OCI-LY7 (cell line): Measurements from ENCODE around the gene PTPRS. TPM values are rescaled to one million over a fixed set of nuclear protein-coding genes. Genes with fewer than 3 reads are reported as not detected.
A peak's percentile ranks its signal among the peaks of the same experiment; 100 is the strongest.

ENCODE experiments used
- BruUV-seq: library from RNA; stranded (reverse); fragments of 400-500 nt; replicated peaks from 2 replicates; lab custom pipeline; 2021; lab: Mats Ljungman, UMichigan
- CTCF ChIA-PET: fragments of 300-600 bp; sonication (Branson Sonifier 250); formaldehyde crosslinking; loops from one replicate; lab custom pipeline; 2022; ENCODE audit warnings: antibody characterized with exemption; ENCODE audit not compliant: unreplicated experiment; lab: Charles Lee
- POLR2A ChIA-PET: fragments of 300-600 bp; sonication (Branson Sonifier 250); formaldehyde crosslinking; loops from one replicate; lab custom pipeline; 2022; ENCODE audit warnings: antibody characterized with exemption; lab: Charles Lee
- DNase-seq: peaks from one replicate; pipeline ENCODE4 v3.0.0-alpha.2; 2015; ENCODE audit warnings: low spot score
- H2AFZ ChIP-seq: fragments of 200-600 bp; sonication (generic), shearing (Covaris generic); 2 replicates; pipeline ENCODE4 v1.6.1; 2014; ENCODE audit warnings: mild to moderate bottlenecking, antibody characterized with exemption, low read length, moderate library complexity
- H3K27ac ChIP-seq: fragments of 200-600 bp; sonication (generic); 2 replicates; pipeline ENCODE4 v1.5.1; 2014; ENCODE audit warnings: mixed run types, low read depth, mild to moderate bottlenecking, moderate library complexity, low read length, inconsistent platforms; ENCODE audit not compliant: poor library complexity, severe bottlenecking
- H3K36me3 ChIP-seq: fragments of 200-600 bp; sonication (generic); 2 replicates; pipeline ENCODE4 v1.6.1; 2014; ENCODE audit warnings: mild to moderate bottlenecking, antibody characterized with exemption, low read length, moderate library complexity, mixed read lengths; ENCODE audit not compliant: insufficient read depth
- H3K4me1 ChIP-seq: fragments of 200-600 bp; sonication (generic); 2 replicates; pipeline ENCODE4 v1.5.1; 2014; ENCODE audit warnings: mild to moderate bottlenecking, low read length; ENCODE audit not compliant: insufficient read depth, poor library complexity, severe bottlenecking
- H3K4me2 ChIP-seq: fragments of 200-600 bp; sonication (generic); 2 replicates; pipeline ENCODE4 v1.6.1; 2014; ENCODE audit warnings: mild to moderate bottlenecking, low read length
- H3K4me3 ChIP-seq: fragments of 200-600 bp; sonication (generic); 2 replicates; pipeline ENCODE4 v1.5.1; 2014; ENCODE audit warnings: mild to moderate bottlenecking, low read depth, low read length; ENCODE audit not compliant: poor library complexity, severe bottlenecking
- H3K79me2 ChIP-seq: fragments of 200-600 bp; sonication (generic); 2 replicates; pipeline ENCODE4 v1.6.1; 2016; ENCODE audit warnings: low read depth, mild to moderate bottlenecking, low read length, moderate library complexity, mixed read lengths; ENCODE audit not compliant: insufficient read depth
- H3K9me2 ChIP-seq: fragments of 200-600 bp; sonication (generic); 2 replicates; pipeline ENCODE4 v1.6.1; 2016; ENCODE audit warnings: mild to moderate bottlenecking, low read length, mixed read lengths; ENCODE audit not compliant: insufficient read depth
- H3K9me3 ChIP-seq: fragments of 200-600 bp; sonication (generic); 2 replicates; pipeline ENCODE4 v1.6.1; 2014; ENCODE audit warnings: mild to moderate bottlenecking, mixed run types, low read length, mixed read lengths
- H4K20me1 ChIP-seq: fragments of 200-600 bp; sonication (generic); 2 replicates; pipeline ENCODE4 v1.6.1; 2014; ENCODE audit warnings: mild to moderate bottlenecking, antibody characterized with exemption, low read length, moderate library complexity, mixed read lengths; ENCODE audit not compliant: insufficient read depth
- EZH2phosphoT487 ChIP-seq: fragments of 200-600 bp; sonication (generic); IDR thresholded peaks from 2 replicates; pipeline ENCODE4 v1.6.1; 2018; ENCODE audit warnings: low read depth, borderline replicate concordance, mild to moderate bottlenecking, mixed run types, antibody characterized with exemption, low read length, moderate library complexity, mixed read lengths
- intact Hi-C: fragments of 100-400 bp; cut with micrococcal nuclease; formaldehyde crosslinking; loops from one replicate; pipeline ENCODE4 v1.10.0; 2022; ENCODE audit not compliant: unreplicated experiment
- total RNA-seq, 2 experiments: library from RNA; depleted of rRNA in 1 of 2; stranded (reverse); fragments of >200 nt in 1 of 2; shearing (Covaris generic) in 1 of 2; gene quantifications; 2 replicates each; pipeline ENCODE4 v1.2.3, GENCODE V29; 2014 to 2022
- TF ChIP-seq, protein P1 (sequence below): fragments of 200-600 bp; sonication (generic); conservative IDR thresholded peaks from 2 replicates; pipeline ENCODE4 v1.5.1; 2014; ENCODE audit warnings: mild to moderate bottlenecking, antibody characterized with exemption, low read length, moderate library complexity, mixed read lengths

Gene PTPRS
- total RNA-seq, 2 experiments from 2014 or later: 48.5 to 88.7 TPM

DNA sequence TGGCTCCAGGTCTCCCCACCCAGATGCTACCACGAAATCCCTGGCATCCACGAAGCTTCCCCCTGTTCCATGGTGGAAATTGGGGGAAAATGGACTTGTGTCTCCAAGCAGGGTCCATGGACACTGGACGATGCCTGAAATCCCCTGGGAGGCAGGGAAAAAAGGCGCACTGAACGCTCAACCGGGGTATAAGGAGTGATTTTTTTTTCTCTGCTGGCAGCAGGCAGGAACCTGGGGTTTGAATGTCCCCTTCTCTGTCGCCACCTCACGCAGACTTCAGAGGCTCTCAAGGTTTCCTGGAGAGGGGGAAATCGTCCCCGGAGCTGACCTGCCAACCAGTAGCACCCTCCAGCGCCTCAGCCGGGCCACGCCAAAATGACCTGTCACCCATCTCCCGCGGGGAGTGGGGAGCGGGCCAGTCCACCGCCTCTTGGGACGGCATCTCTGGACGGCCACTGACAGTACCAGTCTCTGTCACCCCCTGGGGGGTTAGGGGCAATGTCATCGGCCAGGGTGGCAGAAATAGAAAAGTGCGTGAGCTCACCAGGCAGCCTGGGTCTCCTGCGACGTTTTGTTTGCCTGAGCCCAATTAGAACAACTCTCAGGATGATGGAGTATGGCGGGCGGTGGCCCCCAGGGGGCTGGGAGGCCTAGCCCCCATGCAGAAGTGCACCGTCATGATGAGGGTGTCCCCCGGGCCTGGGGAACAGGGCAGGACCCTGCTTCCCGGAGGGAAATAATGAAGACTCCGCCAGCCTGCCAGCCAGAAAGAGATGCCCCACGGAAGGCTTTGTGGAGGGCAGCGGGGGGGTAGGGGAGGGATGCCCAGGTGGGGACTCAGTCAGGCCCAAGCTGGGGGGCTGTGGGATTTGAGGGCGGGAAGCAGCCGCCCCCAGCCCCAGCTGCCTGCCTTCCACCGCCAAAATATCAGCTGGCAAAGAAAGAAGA lies 2.6 kb downstream of the PTPRS start:
- intact Hi-C loops: loop anchor here (5.0 kb wide), 1 partner anchor 61 kb away; no protein-coding TSS in a partner anchor
- H3K9me3 ChIP-seq: no peaks in the 10 kb centered on the region
- ChIA-PET POLR2A (no interaction called here), CTCF (no interaction called here)
- H4K20me1 ChIP-seq: no peaks in the 10 kb centered on the region; the same call in 1 of the 2 replicates
- H3K79me2 ChIP-seq: no peaks in the 10 kb centered on the region
- H3K4me1 ChIP-seq: peaks cover 50% of the 10 kb centered on the region
- no peak overlapping the region for H3K27ac ChIP-seq
- H2AFZ ChIP-seq: no peak overlapping the region
- H3K9me2 ChIP-seq: no peaks in the 10 kb centered on the region
- no peak overlapping the region for H3K4me3 ChIP-seq
- TF ChIP-seq, protein P1, sequence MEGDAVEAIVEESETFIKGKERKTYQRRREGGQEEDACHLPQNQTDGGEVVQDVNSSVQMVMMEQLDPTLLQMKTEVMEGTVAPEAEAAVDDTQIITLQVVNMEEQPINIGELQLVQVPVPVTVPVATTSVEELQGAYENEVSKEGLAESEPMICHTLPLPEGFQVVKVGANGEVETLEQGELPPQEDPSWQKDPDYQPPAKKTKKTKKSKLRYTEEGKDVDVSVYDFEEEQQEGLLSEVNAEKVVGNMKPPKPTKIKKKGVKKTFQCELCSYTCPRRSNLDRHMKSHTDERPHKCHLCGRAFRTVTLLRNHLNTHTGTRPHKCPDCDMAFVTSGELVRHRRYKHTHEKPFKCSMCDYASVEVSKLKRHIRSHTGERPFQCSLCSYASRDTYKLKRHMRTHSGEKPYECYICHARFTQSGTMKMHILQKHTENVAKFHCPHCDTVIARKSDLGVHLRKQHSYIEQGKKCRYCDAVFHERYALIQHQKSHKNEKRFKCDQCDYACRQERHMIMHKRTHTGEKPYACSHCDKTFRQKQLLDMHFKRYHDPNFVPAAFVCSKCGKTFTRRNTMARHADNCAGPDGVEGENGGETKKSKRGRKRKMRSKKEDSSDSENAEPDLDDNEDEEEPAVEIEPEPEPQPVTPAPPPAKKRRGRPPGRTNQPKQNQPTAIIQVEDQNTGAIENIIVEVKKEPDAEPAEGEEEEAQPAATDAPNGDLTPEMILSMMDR: no peak
- no peak for TF ChIP-seq EZH2phosphoT487
- H3K36me3 ChIP-seq: no peaks in the 10 kb centered on the region
- H3K4me2 ChIP-seq: peak overlapping the region; percentile 84; the same call in 1 of the 2 replicates
- no TSS peak for BruUV-seq
- DNase-seq: no peak

DNA sequence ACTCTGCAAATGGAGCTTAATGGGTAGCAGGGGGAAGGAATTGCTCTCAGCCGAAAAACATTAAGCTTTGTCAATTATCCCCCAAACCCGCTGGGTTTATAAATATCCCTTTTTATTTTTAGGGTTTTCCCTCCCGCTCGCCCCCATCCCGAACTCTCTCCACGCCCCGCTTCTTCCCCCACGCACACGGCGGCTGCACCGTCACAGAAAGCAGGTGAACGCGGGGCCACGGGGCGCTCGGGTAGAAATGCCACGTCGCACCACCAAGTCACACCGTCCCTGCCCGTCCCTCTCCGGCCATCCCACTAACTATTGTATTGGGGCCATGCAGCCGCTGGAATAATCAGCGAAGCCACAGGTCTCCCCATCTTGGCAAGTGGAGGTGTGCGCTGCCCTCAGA lies 3.5 kb downstream of the PTPRS start:
- H4K20me1 ChIP-seq: no peaks in the 10 kb centered on the region; the same call in 1 of the 2 replicates
- ChIA-PET POLR2A (interaction anchor here (0.6 kb wide), 1 partner anchor 10 kb away, joined by 3 read pairs; no protein-coding TSS in a partner anchor), CTCF (no interaction called here)
- DNase-seq: no peak
- no peak overlapping the region for H3K4me2 ChIP-seq
- no TSS peak for BruUV-seq
- no peaks in the 10 kb centered on the region for H3K9me3 ChIP-seq
- H3K36me3 ChIP-seq: no peaks in the 10 kb centered on the region
- H3K27ac ChIP-seq: no peak overlapping the region
- H3K79me2 ChIP-seq: no peaks in the 10 kb centered on the region
- H3K4me1 ChIP-seq: peaks cover 42% of the 10 kb centered on the region
- no peaks in the 10 kb centered on the region for H3K9me2 ChIP-seq
- intact Hi-C loops: loop anchor here (5.0 kb wide), 1 partner anchor 60 kb away; no protein-coding TSS in a partner anchor
- H2AFZ ChIP-seq: no peak overlapping the region
- TF ChIP-seq, protein P1: no peak
- no peak for TF ChIP-seq EZH2phosphoT487
- no peak overlapping the region for H3K4me3 ChIP-seq
